ENCODE data around the gene IRF1. TPM values are rescaled to one million over a fixed set of nuclear protein-coding genes. Genes with fewer than 3 reads are reported as not detected.

Gene IRF1
- total RNA-seq, 4 donors from 2014 or later: 24.6 to 49.7 (median 32.1) TPM

- Histone ChIP-seq H3K27ac (peak overlapping the region in 2 of 3 donors; percentile 5 to 10), H3K9me3 (no peaks in the 10 kb centered on the region), H3K27me3 (no peaks in the 10 kb centered on the region), H3K36me3 (peaks cover 13 to 15% of the 10 kb centered on the region in 2 donors), H3K4me1 (peaks cover 0 to 17% of the 10 kb centered on the region in 2 donors), H3K4me3 (replicated peaks in 1 of 3) (no peak overlapping the region)
- intact Hi-C loops (cut with DNase I): no loop called here
- 89 to 91% methylated on average over 3 of the region's 3 CpGs for WGBS, 2 donors
- DNase-seq: no peak
- TF ChIP-seq POLR2A (IDR thresholded peaks at IDR 0.05) (no peak), CTCF (IDR thresholded peaks at IDR 0.05) (no peak)
Observed at GRCh38 chr5:132479111-132479951, 11.2 kb downstream of the IRF1 start.

GRCh38 chr5:132478366-132478871, 12.2 kb downstream of the IRF1 start:
- no peak overlapping the region for H3K4me3 ChIP-seq (replicated peaks in 1 of 3)
- no peak for DNase-seq
- no peaks in the 10 kb centered on the region for H3K9me3 ChIP-seq
- intact Hi-C loops (cut with DNase I): no loop called here
- 73 to 75% methylated on average over 4 of the region's 4 CpGs for WGBS, 2 donors
- peak overlapping the region in 2 of 3 donors; percentile 5 to 10 for H3K27ac ChIP-seq
- peaks cover 4 to 6% of the 10 kb centered on the region in 2 donors for H3K36me3 ChIP-seq
- H3K27me3 ChIP-seq: no peaks in the 10 kb centered on the region
- TF ChIP-seq POLR2A (IDR thresholded peaks at IDR 0.05) (no peak), CTCF (IDR thresholded peaks at IDR 0.05) (no peak)
- H3K4me1 ChIP-seq: peaks cover 0 to 17% of the 10 kb centered on the region in 2 donors

GRCh38 chr5:132477784-132478365, 12.7 kb downstream of the IRF1 start:
- peak overlapping the region in 1 of 3 donors; percentile 23 for H3K27ac ChIP-seq
- H3K4me1 ChIP-seq: peaks cover 0 to 17% of the 10 kb centered on the region in 2 donors
- H3K9me3 ChIP-seq: no peaks in the 10 kb centered on the region
- H3K27me3 ChIP-seq: no peaks in the 10 kb centered on the region
- no peak overlapping the region for H3K4me3 ChIP-seq (replicated peaks in 1 of 3)
- WGBS, 2 donors: 90 to 98% methylated on average over 8 to 9 of the region's 10 CpGs
- TF ChIP-seq POLR2A (IDR thresholded peaks at IDR 0.05) (no peak), CTCF (IDR thresholded peaks at IDR 0.05) (no peak)
- intact Hi-C loops (cut with DNase I): no loop called here
- peaks cover 0 to under 1% of the 10 kb centered on the region in 2 donors for H3K36me3 ChIP-seq
- DNase-seq: no peak

- 93 to 94% methylated on average over 4 to 7 of the region's 7 CpGs for WGBS, 2 donors
- Histone ChIP-seq H3K27me3 (no peaks in the 10 kb centered on the region), H3K4me1 (peaks cover 0 to 17% of the 10 kb centered on the region in 2 donors), H3K36me3 (no peaks in the 10 kb centered on the region), H3K4me3 (replicated peaks in 1 of 3) (no peak overlapping the region), H3K27ac (peak overlapping the region in 1 of 3 donors; percentile 23), H3K9me3 (no peaks in the 10 kb centered on the region)
- intact Hi-C loops (cut with DNase I): no loop called here
- peak in 1 of 2 donors; percentile 1 for DNase-seq
- TF ChIP-seq POLR2A (IDR thresholded peaks at IDR 0.05): no peak
Observed at GRCh38 chr5:132476876-132477781, 13.4 kb downstream of the IRF1 start.

All from thyroid gland (tissue), 4 donors.